ENCODE results near the gene R3HCC1L. TPM values are rescaled to one million over a fixed set of nuclear protein-coding genes. Genes with fewer than 3 reads are reported as not detected.

R3HCC1L gene
- total RNA-seq, 1 experiment from 2014 or later = 38.3 TPM

DNA sequence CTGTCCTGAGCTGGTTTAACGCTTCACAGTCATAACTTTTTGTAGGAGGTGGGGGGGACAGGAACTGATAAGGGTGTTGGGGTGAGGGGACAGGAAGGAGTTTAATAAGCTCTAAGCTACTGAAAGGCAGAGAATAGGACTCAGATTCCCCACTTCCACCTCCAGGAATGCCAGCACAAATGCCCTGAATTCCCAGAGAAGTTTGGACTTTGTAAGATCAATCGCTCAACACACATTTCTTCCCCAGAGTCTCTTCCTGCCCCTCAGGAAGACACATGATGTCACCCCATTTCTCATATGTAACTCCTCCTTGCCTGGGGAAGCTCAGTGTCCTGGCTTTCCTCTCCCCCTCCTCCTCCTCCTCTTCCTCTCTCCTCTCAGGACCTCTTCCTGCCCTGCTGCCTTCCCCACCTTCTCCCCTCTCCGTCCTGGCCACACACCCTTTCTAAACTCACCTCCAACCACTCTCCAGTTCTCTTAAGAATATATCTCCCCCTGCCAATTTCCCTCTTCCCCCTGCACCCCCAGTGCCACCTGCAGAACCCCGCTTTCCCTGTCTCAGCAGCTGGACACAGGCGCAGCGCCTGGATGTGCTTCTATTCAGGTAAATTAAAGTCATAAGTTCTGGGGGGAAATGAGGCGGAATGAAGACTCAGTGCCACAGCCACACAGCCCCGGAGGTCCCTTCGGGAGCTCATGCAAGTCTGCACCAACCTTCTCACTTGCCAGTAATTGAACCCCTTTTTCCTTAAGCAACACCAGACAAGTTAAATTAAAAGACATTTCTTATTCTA, 138.8 kb downstream of the R3HCC1L start:
- in situ Hi-C loops (cut with HindIII; ENCODE audit: low pct_unique_long_range_greater_than_20kb, low sequenced_read_pairs) = no loop called here
- DNase-seq (ENCODE audit: low read depth, low spot score) = no peak

DNA sequence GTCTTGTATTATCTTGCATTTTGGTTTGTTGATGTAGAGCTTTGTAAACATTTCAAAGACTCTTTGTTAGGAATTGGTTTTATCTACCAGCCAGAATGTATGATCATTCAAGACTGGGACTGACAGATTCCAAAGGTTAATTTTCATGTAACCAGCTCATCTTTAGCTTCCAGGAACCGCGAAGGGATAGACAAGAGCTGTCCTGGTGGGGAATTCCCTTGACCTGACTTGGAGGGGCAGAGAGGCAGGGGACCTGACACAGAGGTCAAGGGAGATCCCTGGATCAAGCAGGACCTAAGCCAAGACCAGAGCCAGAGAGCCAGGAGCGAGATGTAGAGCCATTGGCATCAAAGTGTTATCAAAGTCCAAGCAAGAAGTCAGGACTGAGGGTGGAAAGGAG, 140.1 kb downstream of the R3HCC1L start:
- DNase-seq (ENCODE audit: low read depth, low spot score) = no peak
- in situ Hi-C loops (cut with HindIII; ENCODE audit: low pct_unique_long_range_greater_than_20kb, low sequenced_read_pairs) = no loop called here

- DNase-seq (ENCODE audit: low read depth, low spot score) = no peak
- in situ Hi-C loops (cut with HindIII; ENCODE audit: low pct_unique_long_range_greater_than_20kb, low sequenced_read_pairs) = no loop called here
Measured at GRCh38 chr10:98276311-98276710, 141.9 kb downstream of the R3HCC1L start.

DNA sequence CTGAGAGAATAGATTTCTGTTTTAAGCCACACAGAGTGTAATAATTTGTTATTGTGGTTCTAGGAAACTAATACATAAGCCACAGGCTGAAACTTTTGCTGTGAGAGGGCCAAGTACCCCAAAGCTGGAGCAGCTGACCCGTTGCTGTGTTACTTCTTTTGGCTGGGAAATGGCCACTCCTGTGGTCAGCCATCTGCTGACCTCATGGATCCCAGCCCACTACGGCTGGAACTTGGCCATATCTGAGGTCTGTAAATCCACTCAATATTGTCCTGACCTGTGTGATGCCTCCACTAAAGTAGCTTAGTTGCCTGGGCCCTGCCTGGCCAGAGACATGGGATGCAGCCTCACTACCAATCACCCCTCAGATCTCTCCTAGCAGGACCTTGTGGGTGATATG, 151.0 kb downstream of the R3HCC1L start:
- no peak for DNase-seq (ENCODE audit: low read depth, low spot score)
- in situ Hi-C loops (cut with HindIII; ENCODE audit: low pct_unique_long_range_greater_than_20kb, low sequenced_read_pairs) = no loop called here

- DNase-seq (ENCODE audit: low read depth, low spot score) = no peak
- in situ Hi-C loops (cut with HindIII; ENCODE audit: low pct_unique_long_range_greater_than_20kb, low sequenced_read_pairs) = no loop called here
Measured at GRCh38 chr10:98286419-98286818, 152.0 kb downstream of the R3HCC1L start.

DNA sequence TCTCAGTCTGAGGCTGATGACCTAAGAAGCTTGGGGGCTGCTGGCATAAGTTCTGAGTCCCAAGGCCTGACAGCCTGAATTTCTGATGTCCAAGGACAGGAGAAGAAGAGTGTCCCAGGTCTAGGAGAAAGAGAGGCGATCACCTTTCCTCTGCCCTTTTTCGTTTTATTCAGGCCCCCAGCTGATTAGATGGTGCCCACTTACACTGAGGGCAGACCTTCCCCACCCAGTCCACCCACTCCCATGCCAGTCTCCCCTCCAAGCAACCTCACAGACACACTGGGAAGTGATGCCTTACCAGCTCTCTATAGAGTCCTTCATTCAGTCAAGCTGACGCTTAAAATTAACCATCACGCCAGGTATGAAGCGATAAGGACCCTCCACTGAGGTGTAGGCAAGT, 152.9 kb downstream of the R3HCC1L start:
- in situ Hi-C loops (cut with HindIII; ENCODE audit: low pct_unique_long_range_greater_than_20kb, low sequenced_read_pairs) = no loop called here
- DNase-seq (ENCODE audit: low read depth, low spot score) = no peak

GRCh38 chr10:98289802-98290209, 155.3 kb downstream of the R3HCC1L start:
- no peak for DNase-seq (ENCODE audit: low read depth, low spot score)
- in situ Hi-C loops (cut with HindIII; ENCODE audit: low pct_unique_long_range_greater_than_20kb, low sequenced_read_pairs) = no loop called here

DNA sequence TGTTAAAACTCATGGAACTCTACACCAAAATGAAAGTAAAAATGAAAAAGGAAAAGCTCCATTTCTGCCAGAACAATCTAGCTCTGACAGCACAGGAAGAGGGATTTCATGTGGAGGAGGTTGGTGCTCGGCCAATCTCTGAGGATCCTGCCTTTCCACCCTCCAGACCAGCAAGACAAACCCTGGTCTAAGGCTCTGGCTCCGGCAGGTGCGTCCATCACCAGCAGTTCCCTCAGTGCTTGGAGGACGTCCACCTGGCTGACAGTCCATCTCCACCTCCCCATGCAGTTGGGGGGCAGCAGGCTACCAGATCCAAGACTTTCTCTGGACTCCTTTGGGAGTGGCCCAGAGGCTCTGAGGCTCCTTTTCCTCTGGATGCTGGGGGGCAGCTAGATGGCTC, 158.5 kb downstream of the R3HCC1L start:
- in situ Hi-C loops (cut with HindIII; ENCODE audit: low pct_unique_long_range_greater_than_20kb, low sequenced_read_pairs) = no loop called here

GRCh38 chr10:98293550-98294269, 159.3 kb downstream of the R3HCC1L start:
- no peak for DNase-seq (ENCODE audit: low read depth, low spot score)
- in situ Hi-C loops (cut with HindIII; ENCODE audit: low pct_unique_long_range_greater_than_20kb, low sequenced_read_pairs) = no loop called here

More for the DNA sequence above, 158.5 kb downstream of the R3HCC1L start:
- DNase-seq (ENCODE audit: low read depth, low spot score) = no peak

DNA sequence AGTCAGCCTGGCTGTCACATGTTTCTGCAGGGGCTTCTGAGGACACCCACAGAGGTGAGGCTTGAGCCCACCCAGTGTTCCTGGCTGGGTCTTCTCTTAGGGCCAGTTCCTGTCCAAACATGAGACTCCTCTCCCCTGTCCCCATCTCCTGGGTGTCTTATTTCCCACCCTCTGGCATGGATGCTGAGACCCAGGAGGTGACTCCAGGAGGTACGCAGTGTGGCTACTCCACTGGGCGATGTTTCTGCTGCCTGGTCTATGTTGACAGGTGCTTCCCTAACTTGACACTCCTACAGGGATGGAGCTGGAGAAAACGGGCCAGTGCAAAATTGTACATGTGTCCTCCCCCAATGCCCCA, 159.8 kb downstream of the R3HCC1L start:
- in situ Hi-C loops (cut with HindIII; ENCODE audit: low pct_unique_long_range_greater_than_20kb, low sequenced_read_pairs) = no loop called here

More for the DNA sequence above, 159.8 kb downstream of the R3HCC1L start:
- DNase-seq (ENCODE audit: low read depth, low spot score) = no peak

Other genes with a start within 250 kb of the R3HCC1L start
- 1.8 and 2.6 TPM in 2 replicates for gene CRTAC1, start 104.0 kb upstream of the R3HCC1L start, total RNA-seq (2014; rRNA removed; shearing (Covaris generic))
- not detected in 2 replicates for gene LOXL4, start 133.5 kb downstream of the R3HCC1L start, total RNA-seq (2014; rRNA removed; shearing (Covaris generic))